GM12875 (cell line): ENCODE measurements around the gene TTF2.
"Not testable (repeated sequence)": the region's sequence is repeated elsewhere in the genome, so short reads cannot be mapped to it uniquely, and the experiment has no call there.

ENCODE experiments used
- H3K4me3 ChIP-seq: one replicate; pipeline ENCODE4 v1.5.1; 2011; ENCODE audit warnings: low read depth, low read length, control low read depth
- TF ChIP-seq, protein P1 (sequence below): IDR thresholded peaks from 2 replicates; pipeline ENCODE4 v1.5.1; 2011; ENCODE audit warnings: low read depth, mild to moderate bottlenecking, control low read depth, inconsistent platforms, low read length, moderate library complexity, borderline replicate concordance; ENCODE audit not compliant: insufficient read depth

The TTF2 gene

DNA sequence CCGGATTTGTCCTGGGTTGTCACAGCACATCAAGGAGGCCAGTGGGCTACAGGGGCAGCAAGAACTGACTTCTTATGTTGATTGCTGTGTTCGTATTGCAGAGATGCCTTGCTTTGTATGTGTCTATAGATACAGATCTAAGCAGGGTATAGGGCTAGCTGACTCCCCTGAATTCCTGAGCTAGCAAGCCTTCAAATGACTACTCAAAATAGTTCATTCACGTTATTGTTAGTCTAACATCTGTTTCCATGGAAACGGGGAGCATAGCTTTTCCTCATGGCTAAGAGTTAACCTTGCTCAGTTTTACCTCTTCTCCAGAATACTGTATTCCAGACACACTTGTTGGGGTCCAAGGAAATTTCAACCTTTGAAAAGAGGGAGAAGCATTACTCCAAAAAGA lies 37.3 kb downstream of the TTF2 start:
- H3K4me3 ChIP-seq: no peak overlapping the region
- TF ChIP-seq, protein P1, sequence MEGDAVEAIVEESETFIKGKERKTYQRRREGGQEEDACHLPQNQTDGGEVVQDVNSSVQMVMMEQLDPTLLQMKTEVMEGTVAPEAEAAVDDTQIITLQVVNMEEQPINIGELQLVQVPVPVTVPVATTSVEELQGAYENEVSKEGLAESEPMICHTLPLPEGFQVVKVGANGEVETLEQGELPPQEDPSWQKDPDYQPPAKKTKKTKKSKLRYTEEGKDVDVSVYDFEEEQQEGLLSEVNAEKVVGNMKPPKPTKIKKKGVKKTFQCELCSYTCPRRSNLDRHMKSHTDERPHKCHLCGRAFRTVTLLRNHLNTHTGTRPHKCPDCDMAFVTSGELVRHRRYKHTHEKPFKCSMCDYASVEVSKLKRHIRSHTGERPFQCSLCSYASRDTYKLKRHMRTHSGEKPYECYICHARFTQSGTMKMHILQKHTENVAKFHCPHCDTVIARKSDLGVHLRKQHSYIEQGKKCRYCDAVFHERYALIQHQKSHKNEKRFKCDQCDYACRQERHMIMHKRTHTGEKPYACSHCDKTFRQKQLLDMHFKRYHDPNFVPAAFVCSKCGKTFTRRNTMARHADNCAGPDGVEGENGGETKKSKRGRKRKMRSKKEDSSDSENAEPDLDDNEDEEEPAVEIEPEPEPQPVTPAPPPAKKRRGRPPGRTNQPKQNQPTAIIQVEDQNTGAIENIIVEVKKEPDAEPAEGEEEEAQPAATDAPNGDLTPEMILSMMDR: no peak

DNA sequence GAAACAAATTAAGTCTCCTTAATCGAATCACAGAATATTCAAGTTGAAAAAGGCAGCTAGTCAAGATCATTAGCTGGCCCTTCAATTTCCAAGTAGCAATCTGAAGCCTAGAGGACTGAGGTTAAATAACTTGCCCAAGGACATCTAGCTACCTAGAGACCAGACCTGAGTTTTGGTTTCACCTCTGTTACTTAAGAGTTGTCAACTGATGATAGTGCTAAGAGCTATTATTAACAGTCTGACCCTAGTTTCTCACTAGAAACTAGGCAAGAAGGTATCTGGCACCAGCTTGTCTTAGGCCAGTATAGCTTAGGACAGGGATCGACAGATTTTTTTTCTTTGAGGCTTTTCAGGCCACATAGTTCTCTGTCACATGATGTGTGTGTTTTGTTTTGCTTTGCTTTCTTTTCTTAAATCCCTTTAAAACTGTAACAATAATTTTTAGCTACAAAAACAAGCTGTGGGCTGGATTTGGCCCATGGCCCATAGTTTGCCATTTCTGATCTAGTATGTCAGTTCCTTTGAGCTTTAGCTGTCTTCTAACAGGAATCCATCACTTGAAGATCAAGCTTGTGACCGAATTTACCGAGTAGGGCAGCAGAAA lies 38.3 kb downstream of the TTF2 start:
- TF ChIP-seq, protein P1: no peak
- no peak overlapping the region for H3K4me3 ChIP-seq

- H3K4me3 ChIP-seq: no peak overlapping the region
- TF ChIP-seq, protein P1: no peak
Observed at GRCh38 chr1:117101334-117101733, 41.2 kb downstream of the TTF2 start.

DNA sequence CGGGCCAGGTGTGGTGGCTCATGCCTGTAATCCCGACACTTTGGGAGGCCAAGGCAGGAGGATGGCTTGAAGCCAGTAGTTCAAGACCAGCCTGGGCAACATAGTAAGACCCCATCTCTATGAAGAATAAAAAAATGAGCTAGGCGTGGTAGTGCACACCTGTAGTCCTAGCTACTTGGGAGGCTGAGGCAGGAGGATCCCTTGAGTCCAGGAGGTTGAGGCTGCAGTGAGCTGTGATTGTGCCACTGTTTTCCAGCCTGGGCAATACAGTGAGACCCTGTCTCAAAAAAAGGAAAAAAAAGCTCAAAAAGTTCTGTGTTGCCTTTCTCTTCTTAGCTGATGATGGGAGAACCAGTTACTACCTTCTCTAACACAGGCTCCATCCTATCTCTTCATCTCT lies 41.7 kb downstream of the TTF2 start:
- H3K4me3 ChIP-seq: not testable (repeated sequence)

DNA sequence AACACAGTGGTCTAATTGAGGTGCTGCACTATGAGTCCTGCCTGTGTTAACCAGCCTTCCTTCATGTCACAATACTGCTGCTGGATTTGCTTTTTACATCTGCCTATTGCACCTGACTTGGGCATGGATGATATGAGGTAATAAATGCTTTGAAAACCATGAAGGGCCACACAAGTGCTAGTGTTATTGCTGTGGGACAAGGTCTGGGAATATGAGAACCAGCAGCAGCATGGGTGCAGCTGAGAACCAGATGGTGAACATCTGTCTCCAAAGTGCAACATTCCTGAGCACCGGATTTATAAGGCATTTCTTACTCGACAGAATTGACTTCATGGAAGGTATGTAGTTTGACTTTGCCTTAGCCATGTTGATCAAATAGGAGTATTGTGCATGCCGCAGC lies 44.9 kb downstream of the TTF2 start:
- TF ChIP-seq, protein P1: no peak

GRCh38 chr1:117105722-117106121 lies 45.6 kb downstream of the TTF2 start:
- no peak overlapping the region for H3K4me3 ChIP-seq

More for the DNA sequence above, 44.9 kb downstream of the TTF2 start:
- no peak overlapping the region for H3K4me3 ChIP-seq

GRCh38 chr1:117106478-117106877 lies 46.4 kb downstream of the TTF2 start:
- TF ChIP-seq, protein P1: no peak
- no peak overlapping the region for H3K4me3 ChIP-seq

More at GRCh38 chr1:117105722-117106121, 45.6 kb downstream of the TTF2 start:
- TF ChIP-seq, protein P1: no peak
